MCF 10A (cell line): Measurements from ENCODE around the gene NOCT. TPM values are rescaled to one million over a fixed set of nuclear protein-coding genes. Genes with fewer than 3 reads are reported as not detected.

Source experiments
- BruUV-seq: library from RNA; stranded (reverse); fragments of 400-500 nt; replicated peaks from 2 replicates; lab custom pipeline; 2021; lab: Mats Ljungman, UMichigan
- CTCF ChIA-PET: fragments of 300-600 bp; sonication (Branson Sonifier 250); formaldehyde crosslinking; extraction: SDS; loops from one replicate; lab custom pipeline; 2021; ENCODE audit warnings: antibody characterized with exemption, inconsistent platforms; lab: Yijun Ruan, JAX
- POLR2A ChIA-PET: fragments of 300-600, 350-650 bp; sonication (Branson Sonifier 250); formaldehyde crosslinking; extraction: SDS; loops from one replicate; lab custom pipeline; 2020; ENCODE audit warnings: antibody characterized with exemption, inconsistent platforms; lab: Yijun Ruan, JAX
- DNase-seq: peaks from one replicate; pipeline ENCODE4 v3.0.0-alpha.2; 2018; ENCODE audit not compliant: unreplicated experiment
- H3K27ac Mint-ChIP-seq: one replicate; pipeline ENCODE4 v1.8.0; 2022; ENCODE audit warnings: mild to moderate bottlenecking, low read depth, mixed read lengths; ENCODE audit not compliant: unreplicated experiment
- H3K27me3 Mint-ChIP-seq: one replicate; pipeline ENCODE4 v1.8.0; 2022; ENCODE audit warnings: mixed read lengths; ENCODE audit not compliant: insufficient read depth, unreplicated experiment
- H3K36me3 Mint-ChIP-seq: one replicate; pipeline ENCODE4 v1.8.0; 2022; ENCODE audit warnings: mild to moderate bottlenecking, moderate library complexity, mixed read lengths; ENCODE audit not compliant: insufficient read depth, unreplicated experiment
- H3K4me1 Mint-ChIP-seq: one replicate; pipeline ENCODE4 v1.8.0; 2022; ENCODE audit warnings: mixed read lengths; ENCODE audit not compliant: insufficient read depth, unreplicated experiment
- H3K4me3 Mint-ChIP-seq: one replicate; pipeline ENCODE4 v1.8.0; 2022; ENCODE audit warnings: mild to moderate bottlenecking, moderate library complexity, mixed read lengths; ENCODE audit not compliant: unreplicated experiment
- H3K9me3 Mint-ChIP-seq: one replicate; pipeline ENCODE4 v1.8.0; 2022; ENCODE audit warnings: mixed read lengths; ENCODE audit not compliant: unreplicated experiment
- CTCF ChIP-seq: fragments of 200-600 bp; IDR thresholded peaks from one replicate; pipeline ENCODE4 v1.8.0; 2022; ENCODE audit warnings: antibody characterized with exemption, mild to moderate bottlenecking; ENCODE audit not compliant: unreplicated experiment
- intact Hi-C: fragments of 100-400 bp; cut with micrococcal nuclease; formaldehyde crosslinking; loops from 2 replicates; pipeline ENCODE4 v1.14.1; 2022
- total RNA-seq: library from RNA; stranded (reverse); gene quantifications from 2 replicates; pipeline ENCODE4 v1.2.3, GENCODE V29; 2022

Gene NOCT
- total RNA-seq, 1 experiment from 2014 or later, result 25.5 TPM

DNA sequence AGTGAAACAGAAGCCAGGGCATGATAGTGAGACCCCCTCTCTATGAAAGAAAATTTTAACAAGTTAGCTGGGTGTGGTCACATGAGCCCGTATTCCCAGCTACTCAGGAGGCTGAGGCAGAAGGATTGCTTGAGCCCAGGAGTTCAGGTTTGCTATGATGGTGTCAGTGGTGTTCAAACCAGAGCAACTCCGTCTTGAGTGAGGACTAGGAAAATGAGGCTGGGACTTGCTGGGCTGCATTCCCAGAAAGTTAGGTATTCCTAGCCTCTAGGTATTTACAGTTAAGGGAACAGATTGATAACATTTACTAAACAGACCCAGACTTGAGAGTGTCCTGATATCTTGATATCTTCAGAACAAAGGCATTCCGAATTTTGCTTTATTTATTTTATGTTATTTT lies 37.0 kb upstream of the NOCT start:
- ChIA-PET CTCF (interaction anchor here (1.1 kb wide), 1 partner anchor 27 kb away, joined by 3 read pairs; no protein-coding TSS in a partner anchor), POLR2A (no interaction called here)
- peaks cover 5% of the 10 kb centered on the region for H3K4me1 Mint-ChIP-seq
- H3K4me3 Mint-ChIP-seq, result no peak overlapping the region
- no peak for DNase-seq
- no peak for TF ChIP-seq CTCF
- H3K9me3 Mint-ChIP-seq, result no peaks in the 10 kb centered on the region
- no peaks in the 10 kb centered on the region for H3K27me3 Mint-ChIP-seq
- intact Hi-C loops, result no loop called here
- H3K36me3 Mint-ChIP-seq, result no peaks in the 10 kb centered on the region
- BruUV-seq, result no TSS peak
- no peak overlapping the region for H3K27ac Mint-ChIP-seq

- TF ChIP-seq CTCF, result no peak
- Mint-ChIP-seq H3K36me3 (no peaks in the 10 kb centered on the region), H3K27ac (no peak overlapping the region), H3K9me3 (no peaks in the 10 kb centered on the region), H3K27me3 (no peaks in the 10 kb centered on the region), H3K4me1 (peaks cover 5% of the 10 kb centered on the region), H3K4me3 (no peak overlapping the region)
- intact Hi-C loops, result no loop called here
- DNase-seq, result no peak
- ChIA-PET POLR2A (interaction anchor here (0.8 kb wide), 2 partner anchors 9 to 18 kb away, joined by 3 read pairs; no protein-coding TSS in a partner anchor), CTCF (interaction anchor here (1.1 kb wide), 1 partner anchor 28 kb away, joined by 3 read pairs; no protein-coding TSS in a partner anchor)
- BruUV-seq, result no TSS peak
These were observed 35.8 kb upstream of the NOCT start for GRCh38 chr4:138979742-138980141.

DNA sequence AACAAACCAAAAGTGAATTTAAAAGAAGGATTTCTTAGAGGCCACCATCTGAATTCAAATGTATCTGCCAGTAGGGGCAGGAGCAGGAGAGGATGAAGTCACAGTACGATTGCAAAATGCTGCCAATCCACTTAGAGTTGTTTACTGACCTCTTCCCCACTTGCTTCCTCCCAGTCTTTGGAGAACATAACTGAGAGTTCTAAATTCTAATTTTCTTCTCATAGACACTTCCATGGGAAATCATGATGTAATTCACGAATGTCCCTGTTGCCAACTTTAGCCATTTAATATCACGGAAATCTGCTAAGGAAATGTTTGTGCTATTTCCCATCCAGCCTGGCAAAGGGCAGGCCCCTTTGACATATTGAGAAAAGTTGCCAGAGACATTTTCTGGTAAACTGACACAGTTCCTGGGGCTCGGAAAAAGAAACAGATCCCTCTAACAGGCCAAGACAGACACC lies 33.6 kb upstream of the NOCT start:
- DNase-seq, result peak; percentile 69
- POLR2A ChIA-PET, result no interaction called here
- BruUV-seq, result no TSS peak
- CTCF ChIA-PET, result no interaction called here
- no peak for TF ChIP-seq CTCF
- H3K4me3 Mint-ChIP-seq, result no peak overlapping the region
- peak overlapping the region; percentile 77 for H3K27ac Mint-ChIP-seq
- no peaks in the 10 kb centered on the region for H3K36me3 Mint-ChIP-seq
- no peaks in the 10 kb centered on the region for H3K9me3 Mint-ChIP-seq
- intact Hi-C loops, result no loop called here
- H3K27me3 Mint-ChIP-seq, result no peaks in the 10 kb centered on the region
- peaks cover 5% of the 10 kb centered on the region for H3K4me1 Mint-ChIP-seq

DNA sequence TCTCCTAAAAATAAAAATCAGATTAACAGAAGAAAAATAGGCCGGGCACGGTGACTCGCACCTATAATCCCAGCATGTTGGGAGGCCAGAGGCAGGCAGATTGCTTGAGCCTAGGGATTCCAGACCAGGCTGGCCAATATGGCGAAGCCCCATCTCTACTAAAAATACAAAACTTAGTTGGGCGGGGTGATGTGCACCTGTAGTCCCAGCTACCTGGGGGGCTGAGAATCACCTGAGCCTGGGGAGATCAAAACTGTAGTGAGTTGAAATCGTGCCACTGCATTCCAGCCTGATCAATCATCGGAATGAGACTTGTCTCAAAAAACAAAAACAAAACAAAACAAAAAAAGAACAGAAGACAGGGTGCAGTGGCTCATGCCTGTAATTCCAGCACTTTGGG lies 32.8 kb upstream of the NOCT start:
- H3K36me3 Mint-ChIP-seq, result no peaks in the 10 kb centered on the region
- BruUV-seq, result no TSS peak
- no peak for TF ChIP-seq CTCF
- no peaks in the 10 kb centered on the region for H3K9me3 Mint-ChIP-seq
- no peaks in the 10 kb centered on the region for H3K27me3 Mint-ChIP-seq
- no peak overlapping the region for H3K4me3 Mint-ChIP-seq
- H3K27ac Mint-ChIP-seq, result no peak overlapping the region
- H3K4me1 Mint-ChIP-seq, result peaks cover 5% of the 10 kb centered on the region
- intact Hi-C loops, result no loop called here
- ChIA-PET POLR2A (interaction anchor here (0.6 kb wide), 1 partner anchor 1462 kb away, joined by 4 read pairs; no protein-coding TSS in a partner anchor), CTCF (no interaction called here)
- no peak for DNase-seq
